Brain microvascular endothelial cell (primary cell): ENCODE measurements around the gene ZNF227.
A peak's percentile ranks its signal among the peaks of the same experiment; 100 is the strongest.
"Not testable (repeated sequence)": the region's sequence is repeated elsewhere in the genome, so short reads cannot be mapped to it uniquely, and the experiment has no call there.

Experiments
- DNase-seq: peaks from one replicate; pipeline ENCODE4 v3.0.0-alpha.2; 2020
- H3K27ac ChIP-seq: fragments of 250-450 bp; sonication (Bioruptor Pico); 2 replicates; pipeline ENCODE4 v1.5.1; 2020; ENCODE audit warnings: mild to moderate bottlenecking, moderate library complexity
- H3K27me3 ChIP-seq: fragments of 250-450 bp; sonication (Bioruptor Pico); replicated peaks from 2 replicates; pipeline ENCODE4 v1.5.1; 2020; ENCODE audit warnings: mild to moderate bottlenecking
- H3K36me3 ChIP-seq: fragments of 250-450 bp; sonication (Bioruptor Pico); replicated peaks from 2 replicates; pipeline ENCODE4 v1.5.1; 2020; ENCODE audit warnings: mild to moderate bottlenecking
- H3K4me3 ChIP-seq: 2 replicates; pipeline ENCODE4 v1.5.1; 2011; ENCODE audit warnings: low read depth, mild to moderate bottlenecking, control low read depth, low read length, moderate library complexity
- CTCF ChIP-seq: IDR thresholded peaks from 2 replicates; pipeline ENCODE4 v1.5.1; 2011; ENCODE audit warnings: low read depth, mild to moderate bottlenecking, moderate library complexity, low read length, control low read depth, inconsistent platforms; ENCODE audit errors: missing control alignments
- in situ Hi-C: cut with HindIII; loops from 2 replicates; pipeline ENCODE4 v1.10.0; 2017; ENCODE audit warnings: low sequenced_read_pairs, low pct_ligation_motif_present

ZNF227 gene

GRCh38 chr19:44212250-44212865 lies at the start of gene ZNF227:
TSS of gene ZNF227 (plus strand) at chr19:44212532. CDS start at chr19:44217793, 5,261 bp downstream.
- peak; percentile 91 for DNase-seq
- Histone ChIP-seq H3K36me3 (peaks cover 5% of the 10 kb centered on the region), H3K27ac (peak within 1 kb of the TSS; percentile 70), H3K4me3 (peak within 1 kb of the TSS; percentile 91), H3K27me3 (no peaks in the 10 kb centered on the region)
- in situ Hi-C loops, result no loop called here
- TF ChIP-seq CTCF, result no peak

GRCh38 chr19:44163789-44164188 lies 48.5 kb upstream of the ZNF227 start:
- Histone ChIP-seq H3K36me3 (peaks cover 7% of the 10 kb centered on the region), H3K27me3 (no peaks in the 10 kb centered on the region), H3K4me3 (no peak overlapping the region), H3K27ac (no peak overlapping the region)
- TF ChIP-seq CTCF, result no peak
- in situ Hi-C loops, result no loop called here
- no peak for DNase-seq

- Histone ChIP-seq H3K27me3 (no peaks in the 10 kb centered on the region), H3K4me3 (peak overlapping the region; percentile 89), H3K27ac (peak overlapping the region; percentile 30), H3K36me3 (peaks cover 10% of the 10 kb centered on the region)
- no peak for DNase-seq
- TF ChIP-seq CTCF, result no peak
- in situ Hi-C loops, result no loop called here
Measured at GRCh38 chr19:44164327-44164672, 48.0 kb upstream of the ZNF227 start.

- in situ Hi-C loops, result no loop called here
- TF ChIP-seq CTCF, result no peak
- H3K27ac ChIP-seq, result peak within 1 kb of the TSS; percentile 76
- H3K4me3 ChIP-seq, result peak within 1 kb of the TSS; percentile 89
- peak; percentile 99 for DNase-seq
- H3K36me3 ChIP-seq, result peaks cover 16% of the 10 kb centered on the region
- H3K27me3 ChIP-seq, result no peaks in the 10 kb centered on the region
Measured at GRCh38 chr19:44164673-44165512, 47.4 kb upstream of the ZNF227 start, which contains the start of gene ZNF226. TSS of gene ZNF226 (plus strand) at chr19:44165100. CDS start at chr19:44170081, 4,981 bp downstream.

GRCh38 chr19:44170660-44171059 lies 41.7 kb upstream of the ZNF227 start:
- H3K36me3 ChIP-seq, result peaks cover 69% of the 10 kb centered on the region
- in situ Hi-C loops, DNase-seq, H3K27ac ChIP-seq, H3K4me3 ChIP-seq, H3K27me3 ChIP-seq: not testable (repeated sequence)

GRCh38 chr19:44176590-44176989 lies 35.7 kb upstream of the ZNF227 start:
- TF ChIP-seq CTCF, result no peak
- in situ Hi-C loops, result no loop called here
- Histone ChIP-seq H3K27ac (no peak overlapping the region), H3K27me3 (no peaks in the 10 kb centered on the region), H3K4me3 (no peak overlapping the region), H3K36me3 (peaks cover 58% of the 10 kb centered on the region)
- no peak for DNase-seq
